Keratinocyte (primary cell): Measurements from ENCODE around the gene RHBDF1.
"Not testable (repeated sequence)": the region's sequence is repeated elsewhere in the genome, so short reads cannot be mapped to it uniquely, and the experiment has no call there.

ENCODE experiments used
- CTCF ChIP-seq, 3 experiments: IDR thresholded peaks in 1 of 3; conservative IDR thresholded peaks in 1 of 3; optimal IDR thresholded peaks in 1 of 3; 2 replicates in 2 of 3; 3 replicates in 1 of 3; pipeline versions ENCODE3 to v1.5.1; 2011; ENCODE audit warnings: low read length in 3 of 3, mild to moderate bottlenecking in 3 of 3, moderate library complexity in 2 of 3, control low read depth in 1 of 3, inconsistent platforms in 1 of 3; ENCODE audit not compliant: insufficient read depth in 2 of 3; ENCODE audit errors: extremely low read depth in 1 of 3
- EZH2 ChIP-seq: IDR thresholded peaks from one replicate; pipeline ENCODE4 v1.6.1; 2012; ENCODE audit warnings: inconsistent platforms, mild to moderate bottlenecking, low read length, moderate library complexity

GRCh38 chr16:38206-38605 lies 34.2 kb downstream of the RHBDF1 start:
- not testable (repeated sequence) for TF ChIP-seq CTCF (optimal IDR thresholded peaks at IDR 0.05 in 1 of 3, IDR thresholded peaks at IDR 0.05 in 1 of 3, conservative IDR thresholded peaks at IDR 0.05 in 1 of 3; ENCODE audit: extremely low read depth in 1 of 3, insufficient read depth in 2 of 3, low read length in 3 of 3); EZH2
